GM23248 (cell line): ENCODE measurements around the gene SPPL3. TPM values are rescaled to one million over a fixed set of nuclear protein-coding genes. Genes with fewer than 3 reads are reported as not detected.

ENCODE experiments used
- DNase-seq: peaks from one replicate; pipeline ENCODE4 v3.0.0-alpha.2; 2015
- H2AFZ ChIP-seq: fragments of 200-600 bp; sonication (generic); 2 replicates; pipeline ENCODE4 v1.6.1; 2016; ENCODE audit warnings: antibody characterized with exemption
- H3F3A ChIP-seq: fragments of 200-600 bp; sonication (generic); 2 replicates; pipeline ENCODE4 v1.6.1; 2016; ENCODE audit warnings: mild to moderate bottlenecking, antibody characterized with exemption, mixed run types; ENCODE audit not compliant: insufficient read depth
- H3K27ac ChIP-seq: fragments of 200-600 bp; sonication (generic); 2 replicates; pipeline ENCODE4 v1.5.1; 2016; ENCODE audit warnings: mild to moderate bottlenecking
- H3K27me3 ChIP-seq: fragments of 200-600 bp; sonication (generic); replicated peaks from 2 replicates; pipeline ENCODE4 v1.6.1; 2016; ENCODE audit warnings: mild to moderate bottlenecking; ENCODE audit not compliant: insufficient read depth
- H3K36me3 ChIP-seq: fragments of 200-600 bp; sonication (generic); 2 replicates; pipeline ENCODE4 v1.6.1; 2016; ENCODE audit warnings: low read depth, mild to moderate bottlenecking
- H3K4me1 ChIP-seq: fragments of 200-600 bp; sonication (generic); 2 replicates; pipeline ENCODE4 v1.6.1; 2016; ENCODE audit warnings: mild to moderate bottlenecking; ENCODE audit not compliant: insufficient read depth
- H3K4me2 ChIP-seq: fragments of 200-600 bp; sonication (generic); one replicate; pipeline ENCODE4 v1.6.1; 2016; ENCODE audit warnings: mild to moderate bottlenecking; ENCODE audit not compliant: unreplicated experiment
- H3K4me3 ChIP-seq: fragments of 200-600 bp; sonication (generic); 2 replicates; pipeline ENCODE4 v1.5.1; 2016; ENCODE audit warnings: mild to moderate bottlenecking
- H3K79me2 ChIP-seq: fragments of 200-600 bp; sonication (generic); 2 replicates; pipeline ENCODE4 v1.6.1; 2016; ENCODE audit warnings: mild to moderate bottlenecking; ENCODE audit not compliant: insufficient read depth
- H3K9ac ChIP-seq: fragments of 200-600 bp; sonication (generic); 2 replicates; pipeline ENCODE4 v1.6.1; 2016; ENCODE audit warnings: mild to moderate bottlenecking
- H3K9me2 ChIP-seq: fragments of 200-600 bp; sonication (generic); 2 replicates; pipeline ENCODE4 v1.6.1; 2016; ENCODE audit warnings: mixed run types, mild to moderate bottlenecking, moderate library complexity; ENCODE audit not compliant: insufficient read depth
- H3K9me3 ChIP-seq: fragments of 200-600 bp; sonication (generic); one replicate; pipeline ENCODE4 v1.6.1; 2017; ENCODE audit warnings: low read depth
- H4K20me1 ChIP-seq: fragments of 200-600 bp; sonication (generic); 2 replicates; pipeline ENCODE4 v1.6.0; 2016; ENCODE audit not compliant: insufficient read depth
- EZH2 ChIP-seq: fragments of 200-600 bp; sonication (generic); IDR thresholded peaks from 2 replicates; pipeline ENCODE4 v1.6.1; 2018; ENCODE audit warnings: antibody characterized with exemption, mild to moderate bottlenecking; ENCODE audit not compliant: insufficient read depth, poor library complexity, severe bottlenecking
- EZH2phosphoT487 ChIP-seq: fragments of 200-600 bp; sonication (generic); IDR thresholded peaks from 2 replicates; pipeline ENCODE4 v1.6.1; 2018; ENCODE audit warnings: antibody characterized with exemption, moderate library complexity, mild to moderate bottlenecking, low read depth; ENCODE audit not compliant: insufficient read depth
- WGBS, 2 experiments: methylation state at CpG; one replicate each; pipeline ENCODE4 v1.1.6; 2015 to 2017; ENCODE audit warnings: low lambda C conversion rate in 2 of 2, low coverage in 1 of 2; ENCODE audit errors: missing lambda C conversion rate in 2 of 2; 5-methylcytosine and 5-hydroxymethylcytosine counted together
- in situ Hi-C: fragments of 300-500 bp; cut with MboI; formaldehyde crosslinking; loops from 2 replicates; pipeline ENCODE4 v1.15.0; 2020
- polyA plus RNA-seq: library from polyadenylated mRNA; unstranded; fragments of >200 nt; fragmentation: Nextera tagmentation; extraction: Ambion mirVana; gene quantifications from 2 replicates; pipeline ENCODE4 v1.2.1, GENCODE V29; 2016
- total RNA-seq: library from RNA; depleted of rRNA; stranded (reverse); fragments of >200 nt; shearing (Covaris generic); gene quantifications from 2 replicates; pipeline ENCODE4 v1.2.3, GENCODE V29; 2014

The SPPL3 gene
- total and polyA plus RNA-seq, 2 experiments from 2014 or later = 8.1 to 24.8 TPM

DNA sequence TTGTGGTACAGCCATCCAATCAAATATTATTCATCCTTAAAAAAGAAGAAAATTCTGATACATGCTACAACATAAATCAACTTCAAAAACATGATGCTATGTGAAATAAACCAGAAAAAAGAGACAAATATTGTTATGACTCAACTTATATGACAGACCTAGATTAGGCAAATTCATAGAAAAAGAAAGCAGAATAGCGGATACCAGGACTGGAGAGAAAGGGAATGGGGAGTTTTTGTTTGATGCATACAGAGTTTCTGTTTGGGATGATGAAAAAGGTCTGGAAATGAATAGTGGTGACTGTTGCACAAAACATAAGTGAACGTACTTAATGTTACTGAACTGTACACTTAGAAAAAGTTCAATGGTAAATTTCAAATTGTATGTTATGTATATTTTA is 82.3 kb downstream of the SPPL3 start:
- Histone ChIP-seq H3K9ac (no peak overlapping the region), H4K20me1 (peaks cover 18% of the 10 kb centered on the region; the same call in 1 of the 2 replicates), H3K79me2 (peaks cover 87% of the 10 kb centered on the region), H3K4me3 (no peak overlapping the region), H3K4me2 (no peak overlapping the region), H3K9me3 (no peaks in the 10 kb centered on the region), H3K9me2 (no peaks in the 10 kb centered on the region), H3F3A (no peaks in the 10 kb centered on the region), H3K27ac (no peak overlapping the region), H3K27me3 (no peaks in the 10 kb centered on the region), H2AFZ (no peak overlapping the region), H3K4me1 (no peaks in the 10 kb centered on the region), H3K36me3 (no peaks in the 10 kb centered on the region)
- TF ChIP-seq EZH2 (no peak), EZH2phosphoT487 (no peak)
- 91 to 92% methylated on average over 2 of the region's 2 CpGs for WGBS, 2 experiments
- in situ Hi-C loops = no loop called here
- no peak for DNase-seq

DNA sequence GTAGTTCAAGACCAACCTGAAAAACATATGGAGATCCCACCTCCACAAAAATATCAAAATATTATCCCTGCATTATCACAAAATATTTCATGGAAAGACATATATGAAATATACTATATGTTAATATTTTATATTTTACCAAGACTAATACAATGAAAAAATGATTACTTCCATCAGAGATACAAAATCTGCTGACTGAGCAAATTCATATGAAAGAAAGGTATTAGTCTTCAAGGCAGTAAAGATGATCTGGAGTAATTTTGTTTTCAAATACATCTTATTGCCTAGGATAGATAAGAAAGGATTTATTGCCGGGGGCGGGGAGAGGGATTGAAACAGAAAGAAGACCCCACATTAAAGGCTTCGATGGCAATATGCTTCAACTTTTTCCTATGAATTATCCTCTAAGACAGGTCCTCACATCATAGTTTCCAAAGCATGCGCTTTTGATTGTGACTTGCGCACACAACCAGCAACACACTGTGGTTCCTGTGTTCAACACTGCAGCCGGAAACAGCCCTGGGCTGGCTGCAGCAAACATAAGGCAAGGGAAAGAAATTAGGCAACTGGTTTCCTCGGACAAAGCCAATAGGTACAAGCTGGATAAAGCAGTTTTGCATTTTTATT is 83.2 kb downstream of the SPPL3 start:
- Histone ChIP-seq H3K9me2 (no peaks in the 10 kb centered on the region), H3K4me1 (no peaks in the 10 kb centered on the region), H3K4me2 (no peak overlapping the region), H3K27ac (no peak overlapping the region), H3K4me3 (no peak overlapping the region), H3K79me2 (peaks cover 89% of the 10 kb centered on the region), H3K27me3 (no peaks in the 10 kb centered on the region), H2AFZ (no peak overlapping the region), H4K20me1 (peaks cover 18% of the 10 kb centered on the region; the same call in 1 of the 2 replicates), H3K36me3 (no peaks in the 10 kb centered on the region), H3K9me3 (no peaks in the 10 kb centered on the region), H3K9ac (no peak overlapping the region), H3F3A (no peaks in the 10 kb centered on the region)
- in situ Hi-C loops = no loop called here
- DNase-seq = no peak
- WGBS, 2 experiments = 77 to 79% methylated on average over 7 of the region's 7 CpGs
- TF ChIP-seq EZH2 (no peak), EZH2phosphoT487 (no peak)

DNA sequence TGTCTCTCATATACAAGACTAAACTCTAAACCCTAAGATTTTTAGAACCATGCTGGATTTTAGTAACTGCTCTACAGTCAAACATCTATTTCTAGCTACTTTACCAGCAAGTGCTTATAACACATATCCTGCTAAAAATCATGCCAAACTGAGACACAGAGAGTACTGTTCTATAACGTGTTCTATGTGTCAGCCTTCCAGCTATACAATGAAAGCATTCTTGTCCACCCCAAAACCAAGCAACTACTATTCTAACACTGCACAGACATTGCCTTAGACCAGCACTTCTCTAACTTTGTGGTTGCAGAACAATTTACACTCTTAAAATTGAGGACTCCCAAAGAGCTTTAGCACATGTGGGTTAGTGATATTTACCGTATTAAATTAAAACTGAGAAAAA is 85.7 kb downstream of the SPPL3 start:
- in situ Hi-C loops = no loop called here
- no peak overlapping the region for H2AFZ ChIP-seq
- no peak overlapping the region for H3K4me3 ChIP-seq
- H3K9me2 ChIP-seq = no peaks in the 10 kb centered on the region
- H3K4me1 ChIP-seq = no peaks in the 10 kb centered on the region
- no peak overlapping the region for H3K4me2 ChIP-seq
- H3K79me2 ChIP-seq = peaks cover 89% of the 10 kb centered on the region
- H3K27ac ChIP-seq = no peak overlapping the region
- no peaks in the 10 kb centered on the region for H3K9me3 ChIP-seq
- WGBS, 2 experiments = 92 to 95% methylated on average over 2 of the region's 2 CpGs
- no peaks in the 10 kb centered on the region for H3K36me3 ChIP-seq
- no peak overlapping the region for H3K9ac ChIP-seq
- H3K27me3 ChIP-seq = no peaks in the 10 kb centered on the region
- no peak for DNase-seq
- H3F3A ChIP-seq = no peaks in the 10 kb centered on the region
- peaks cover 18% of the 10 kb centered on the region; the same call in 1 of the 2 replicates for H4K20me1 ChIP-seq
- TF ChIP-seq EZH2 = no peak
- no peak for TF ChIP-seq EZH2phosphoT487

DNA sequence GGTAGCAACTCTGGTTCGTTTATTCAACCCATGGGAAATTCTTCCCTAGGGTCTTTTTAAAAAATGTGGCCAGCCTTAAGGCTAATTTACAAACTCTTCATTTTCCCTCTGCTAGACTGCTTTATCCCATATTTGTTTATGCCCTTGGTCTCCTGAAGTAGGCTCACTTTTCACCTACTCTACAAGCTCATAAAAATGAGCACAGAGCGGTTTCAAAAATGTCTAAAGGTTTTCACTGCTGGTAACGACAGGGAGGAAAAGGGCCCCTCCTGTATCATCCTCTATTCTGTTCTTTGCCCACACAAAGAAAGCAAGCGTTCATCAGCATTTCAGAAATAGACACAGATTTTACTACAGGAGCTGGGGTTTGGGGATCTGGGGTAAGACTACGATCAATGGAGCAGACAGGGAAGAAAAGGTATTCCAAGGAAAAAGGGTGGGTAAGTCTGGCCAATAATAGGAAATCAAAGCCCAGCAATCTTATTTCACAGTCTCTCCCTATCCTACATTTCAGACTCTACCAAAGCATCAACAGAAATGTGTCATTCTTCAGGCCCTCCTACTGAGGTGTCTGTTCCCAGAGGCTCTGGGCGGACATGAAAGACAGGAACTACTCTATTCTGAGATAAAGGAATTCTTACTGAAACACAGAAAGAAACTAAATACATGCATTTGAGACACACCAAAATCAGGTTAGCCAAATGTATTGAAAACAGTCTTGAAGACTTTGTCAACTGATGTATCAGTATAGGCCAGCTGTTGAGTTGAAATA is 86.4 kb downstream of the SPPL3 start:
- H3F3A ChIP-seq = no peaks in the 10 kb centered on the region
- H3K4me2 ChIP-seq = no peak overlapping the region
- no peak overlapping the region for H2AFZ ChIP-seq
- H3K27me3 ChIP-seq = no peaks in the 10 kb centered on the region
- DNase-seq = no peak
- H3K79me2 ChIP-seq = peaks cover 85% of the 10 kb centered on the region
- 97 to 98% methylated on average over 6 of the region's 6 CpGs for WGBS, 2 experiments
- H4K20me1 ChIP-seq = peaks cover 16% of the 10 kb centered on the region; the same call in 1 of the 2 replicates
- H3K9me2 ChIP-seq = no peaks in the 10 kb centered on the region
- TF ChIP-seq EZH2phosphoT487 (no peak), EZH2 (no peak)
- H3K9me3 ChIP-seq = no peaks in the 10 kb centered on the region
- H3K36me3 ChIP-seq = no peaks in the 10 kb centered on the region
- in situ Hi-C loops = no loop called here
- H3K27ac ChIP-seq = no peak overlapping the region
- H3K4me1 ChIP-seq = no peaks in the 10 kb centered on the region
- H3K9ac ChIP-seq = no peak overlapping the region
- no peak overlapping the region for H3K4me3 ChIP-seq
